HepG2 (cell line): ENCODE results near the gene STK4. TPM values are rescaled to one million over a fixed set of nuclear protein-coding genes. Genes with fewer than 3 reads are reported as not detected.

Source experiments
- HMG20A ChIP-seq: IDR thresholded peaks from 2 replicates; pipeline ENCODE4 v1.6.1; 2016; ENCODE audit warnings: borderline replicate concordance
- IRF1 ChIP-seq: sonication (generic); formaldehyde crosslinking; IDR thresholded peaks from 2 replicates; pipeline ENCODE4 v1.4.0; 2020; ENCODE audit warnings: low read depth, mild to moderate bottlenecking, missing genetic modification reagents
- KAT7 ChIP-seq: IDR thresholded peaks from 2 replicates; pipeline ENCODE4 v1.6.1; 2018; ENCODE audit warnings: borderline replicate concordance, missing compliant biosample characterization
- MEF2D ChIP-seq: sonication (generic); formaldehyde crosslinking; IDR thresholded peaks from 2 replicates; pipeline ENCODE4 v1.5.1; 2020; ENCODE audit warnings: mild to moderate bottlenecking, missing genetic modification reagents
- MLX ChIP-seq: IDR thresholded peaks from 2 replicates; pipeline ENCODE4 v1.6.1; 2016
- POGZ ChIP-seq: sonication (generic); formaldehyde crosslinking; IDR thresholded peaks from 2 replicates; pipeline ENCODE4 v1.4.0; 2020; ENCODE audit warnings: mild to moderate bottlenecking, missing genetic modification reagents
- POLR2AphosphoS5 ChIP-seq: IDR thresholded peaks from 2 replicates; pipeline ENCODE4 v1.6.1; 2012; ENCODE audit warnings: low read depth, low read length
- RAD21 ChIP-seq: fragments of 450-650 bp; formaldehyde crosslinking; IDR thresholded peaks from 2 replicates; pipeline ENCODE4 v1.5.0; 2020; ENCODE audit warnings: mild to moderate bottlenecking
- RELA ChIP-seq: sonication (generic); formaldehyde crosslinking; IDR thresholded peaks from 2 replicates; pipeline ENCODE4 v1.4.0; 2020; ENCODE audit warnings: missing genetic modification reagents
- SIX1 ChIP-seq: sonication (generic); formaldehyde crosslinking; IDR thresholded peaks from 2 replicates; pipeline ENCODE4 v1.4.0; 2020; ENCODE audit warnings: missing genetic modification reagents, borderline replicate concordance
- SRSF9 ChIP-seq: fragments of 200-400 bp; formaldehyde crosslinking; IDR thresholded peaks from 2 replicates; pipeline ENCODE4 v1.6.1; 2018; ENCODE audit warnings: borderline replicate concordance, mild to moderate bottlenecking, low read depth, low read length; ENCODE audit not compliant: insufficient read depth, poor library complexity, severe bottlenecking
- TERF1 ChIP-seq: sonication (generic); formaldehyde crosslinking; IDR thresholded peaks from 2 replicates; pipeline ENCODE4 v1.8.0; 2022; ENCODE audit warnings: mild to moderate bottlenecking, missing genetic modification reagents, moderate library complexity
- XRCC5 ChIP-seq: fragments of 200-400 bp; formaldehyde crosslinking; optimal IDR thresholded peaks from 2 replicates; pipeline ENCODE3; 2017; ENCODE audit warnings: mild to moderate bottlenecking, low read length
- ZNF20 ChIP-seq: sonication (generic); formaldehyde crosslinking; IDR thresholded peaks from 2 replicates; pipeline ENCODE4 v1.4.0; 2020; ENCODE audit warnings: mild to moderate bottlenecking, moderate library complexity, missing genetic modification reagents
- ZNF670 ChIP-seq: sonication (generic); formaldehyde crosslinking; IDR thresholded peaks from 2 replicates; pipeline ENCODE4 v1.8.0; 2022; ENCODE audit warnings: mild to moderate bottlenecking, missing genetic modification reagents, borderline replicate concordance
- ZSCAN25 ChIP-seq: sonication (generic); formaldehyde crosslinking; IDR thresholded peaks from 2 replicates; pipeline ENCODE4 v1.8.0; 2022; ENCODE audit warnings: mild to moderate bottlenecking, missing genetic modification reagents
- ZSCAN9 ChIP-seq: IDR thresholded peaks from 2 replicates; pipeline ENCODE4 v1.6.1; 2016; ENCODE audit warnings: borderline replicate concordance
- polyA plus RNA-seq, 8 experiments: library from polyadenylated mRNA; depleted of rRNA in 3 of 8; stranded (reverse) in 7 of 8; unstranded in 1 of 8; fragments of >200 nt; fragmentation: Illumina TruSeq in 4 of 8; extraction: Trizol in 4 of 8; gene quantifications; 2 replicates each; pipeline versions ENCODE4 v1.2.1 to v1.2.3, GENCODE V29; 2011 to 2016; ENCODE audit warnings: low read depth in 4 of 8, missing spikeins in 1 of 8, mixed read lengths in 1 of 8; ENCODE audit not compliant: insufficient read depth in 1 of 8
- total RNA-seq, 5 experiments: library from RNA; depleted of rRNA; stranded (reverse); fragments of >200 nt; fragmentation: Illumina TruSeq; extraction: Trizol; gene quantifications; 2 replicates each; pipeline ENCODE4 v1.2.3, GENCODE V29; 2016; ENCODE audit warnings: low read depth in 1 of 5
- TF ChIP-seq, protein P1 (sequence below): sonication (generic); formaldehyde crosslinking; IDR thresholded peaks from 2 replicates; pipeline ENCODE4 v1.4.0; 2020; ENCODE audit warnings: missing genetic modification reagents
- TF ChIP-seq, protein P2 (sequence below): IDR thresholded peaks from 2 replicates; pipeline ENCODE4 v1.6.1; 2018; ENCODE audit warnings: missing genetic modification reagents, mild to moderate bottlenecking, missing compliant biosample characterization
- TF ChIP-seq, protein P3 (sequence below): IDR thresholded peaks from 2 replicates; pipeline ENCODE4 v1.6.1; 2012; ENCODE audit warnings: inconsistent platforms

STK4 gene
- total and polyA plus RNA-seq, 2 of the 13 experiments (the other 11 are each of a cell fraction or from before 2014, with no cell fraction given), result 25.6 to 38.3 TPM

DNA sequence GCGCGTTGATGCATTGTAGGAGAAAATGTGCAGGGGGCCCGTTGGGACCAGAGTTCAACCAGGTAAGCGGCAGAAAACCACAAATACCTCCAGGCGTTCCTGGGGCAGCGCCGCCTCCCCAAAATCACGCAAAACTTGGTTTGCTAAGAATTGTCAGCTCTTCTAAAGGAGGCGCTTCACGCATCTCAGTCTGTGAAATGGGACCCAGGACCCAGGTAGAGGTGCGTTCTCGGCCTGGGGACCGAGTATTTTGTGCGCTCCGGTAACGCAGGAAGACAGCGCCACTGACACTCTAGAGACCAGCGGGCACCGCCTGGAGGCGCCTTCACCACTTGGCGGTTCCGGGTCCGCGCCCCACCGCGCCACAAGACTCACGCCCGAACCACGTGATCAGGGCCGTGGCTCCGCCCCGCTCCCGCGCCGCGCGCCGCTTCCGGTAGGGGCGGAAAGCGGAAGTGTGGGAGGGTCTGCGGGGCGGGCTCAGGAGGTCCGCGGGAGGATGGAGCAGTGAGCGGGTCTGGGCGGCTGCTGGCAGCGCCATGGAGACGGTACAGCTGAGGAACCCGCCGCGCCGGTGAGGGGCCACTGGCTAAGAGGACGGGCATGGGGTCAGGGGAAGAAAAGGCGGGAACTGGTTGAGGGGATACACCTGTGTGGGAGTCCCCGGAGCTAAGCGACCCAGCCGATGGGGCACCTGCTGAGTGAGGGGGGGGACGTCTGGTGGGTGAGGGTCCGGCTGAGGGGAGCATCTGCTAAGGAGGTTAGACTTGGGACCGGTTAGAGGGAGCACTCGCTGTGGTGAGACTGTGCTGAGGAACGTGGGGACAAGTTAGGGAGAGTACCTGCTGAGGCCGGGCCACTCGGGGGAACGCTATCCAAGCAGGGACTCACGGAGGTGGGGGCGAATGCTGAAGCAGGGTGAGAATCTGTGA, at the start of gene STK4 (continued):
- TF ChIP-seq, protein P1, sequence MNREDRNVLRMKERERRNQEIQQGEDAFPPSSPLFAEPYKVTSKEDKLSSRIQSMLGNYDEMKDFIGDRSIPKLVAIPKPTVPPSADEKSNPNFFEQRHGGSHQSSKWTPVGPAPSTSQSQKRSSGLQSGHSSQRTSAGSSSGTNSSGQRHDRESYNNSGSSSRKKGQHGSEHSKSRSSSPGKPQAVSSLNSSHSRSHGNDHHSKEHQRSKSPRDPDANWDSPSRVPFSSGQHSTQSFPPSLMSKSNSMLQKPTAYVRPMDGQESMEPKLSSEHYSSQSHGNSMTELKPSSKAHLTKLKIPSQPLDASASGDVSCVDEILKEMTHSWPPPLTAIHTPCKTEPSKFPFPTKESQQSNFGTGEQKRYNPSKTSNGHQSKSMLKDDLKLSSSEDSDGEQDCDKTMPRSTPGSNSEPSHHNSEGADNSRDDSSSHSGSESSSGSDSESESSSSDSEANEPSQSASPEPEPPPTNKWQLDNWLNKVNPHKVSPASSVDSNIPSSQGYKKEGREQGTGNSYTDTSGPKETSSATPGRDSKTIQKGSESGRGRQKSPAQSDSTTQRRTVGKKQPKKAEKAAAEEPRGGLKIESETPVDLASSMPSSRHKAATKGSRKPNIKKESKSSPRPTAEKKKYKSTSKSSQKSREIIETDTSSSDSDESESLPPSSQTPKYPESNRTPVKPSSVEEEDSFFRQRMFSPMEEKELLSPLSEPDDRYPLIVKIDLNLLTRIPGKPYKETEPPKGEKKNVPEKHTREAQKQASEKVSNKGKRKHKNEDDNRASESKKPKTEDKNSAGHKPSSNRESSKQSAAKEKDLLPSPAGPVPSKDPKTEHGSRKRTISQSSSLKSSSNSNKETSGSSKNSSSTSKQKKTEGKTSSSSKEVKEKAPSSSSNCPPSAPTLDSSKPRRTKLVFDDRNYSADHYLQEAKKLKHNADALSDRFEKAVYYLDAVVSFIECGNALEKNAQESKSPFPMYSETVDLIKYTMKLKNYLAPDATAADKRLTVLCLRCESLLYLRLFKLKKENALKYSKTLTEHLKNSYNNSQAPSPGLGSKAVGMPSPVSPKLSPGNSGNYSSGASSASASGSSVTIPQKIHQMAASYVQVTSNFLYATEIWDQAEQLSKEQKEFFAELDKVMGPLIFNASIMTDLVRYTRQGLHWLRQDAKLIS, result no peak
- TF ChIP-seq RAD21 (no peak; the same call in none of the 2 replicates), HMG20A (CRISPR knock-in tag) (peak; percentile 50; the same call in 1 of the 2 replicates), ZNF670 (CRISPR knock-in tag) (no peak; the same call in none of the 2 replicates), TERF1 (CRISPR knock-in tag) (no peak), IRF1 (CRISPR knock-in tag) (peak; percentile 80; the same call in 1 of the 2 replicates), MLX (peak; percentile 100), ZSCAN25 (CRISPR knock-in tag) (peak; percentile 88), KAT7 (CRISPR knock-in tag) (peak; percentile 100), POGZ (CRISPR knock-in tag) (peak; percentile 99), ZNF20 (0 out of 2 replicates have a peak, but pooled peaks have one; percentile 43), RELA (CRISPR knock-in tag) (no peak), ZSCAN9 (peak; percentile 94), SIX1 (CRISPR knock-in tag) (peak; percentile 52; the same call in 1 of the 2 replicates), XRCC5 (peak; percentile 97), MEF2D (CRISPR knock-in tag) (peak; percentile 98), SRSF9 (no peak), POLR2AphosphoS5 (peak; percentile 96)
- TF ChIP-seq, protein P2, sequence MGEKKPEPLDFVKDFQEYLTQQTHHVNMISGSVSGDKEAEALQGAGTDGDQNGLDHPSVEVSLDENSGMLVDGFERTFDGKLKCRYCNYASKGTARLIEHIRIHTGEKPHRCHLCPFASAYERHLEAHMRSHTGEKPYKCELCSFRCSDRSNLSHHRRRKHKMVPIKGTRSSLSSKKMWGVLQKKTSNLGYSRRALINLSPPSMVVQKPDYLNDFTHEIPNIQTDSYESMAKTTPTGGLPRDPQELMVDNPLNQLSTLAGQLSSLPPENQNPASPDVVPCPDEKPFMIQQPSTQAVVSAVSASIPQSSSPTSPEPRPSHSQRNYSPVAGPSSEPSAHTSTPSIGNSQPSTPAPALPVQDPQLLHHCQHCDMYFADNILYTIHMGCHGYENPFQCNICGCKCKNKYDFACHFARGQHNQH (CRISPR knock-in tag), result peak; percentile 99
- TF ChIP-seq, protein P3, sequence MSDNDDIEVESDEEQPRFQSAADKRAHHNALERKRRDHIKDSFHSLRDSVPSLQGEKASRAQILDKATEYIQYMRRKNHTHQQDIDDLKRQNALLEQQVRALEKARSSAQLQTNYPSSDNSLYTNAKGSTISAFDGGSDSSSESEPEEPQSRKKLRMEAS, result peak; percentile 95
